Breast epithelium (tissue), 4 donors: Measurements from ENCODE around the gene PDE1C. TPM values are rescaled to one million over a fixed set of nuclear protein-coding genes. Genes with fewer than 3 reads are reported as not detected.
"Not testable (repeated sequence)": the region's sequence is repeated elsewhere in the genome, so short reads cannot be mapped to it uniquely, and the experiment has no call there.

Experiments used
- DNase-seq, 2 donors: peaks; one replicate each; pipeline ENCODE4 v3.0.0-alpha.2; 2019; ENCODE audit warnings: low spot score in 2 of 2
- H3K27ac ChIP-seq, 2 donors: fragments of 200-600 bp; sonication (generic) in 1 of 2; one replicate each; pipeline ENCODE4 v1.5.1; 2016 to 2019; ENCODE audit warnings: mild to moderate bottlenecking in 1 of 2
- H3K27me3 ChIP-seq, 2 donors: fragments of 200-600 bp; sonication (generic) in 1 of 2; one replicate each; pipeline versions ENCODE4 v1.5.1 to v1.6.0; 2017 to 2019; ENCODE audit warnings: control low read depth in 1 of 2, mild to moderate bottlenecking in 1 of 2
- H3K36me3 ChIP-seq: fragments of 200-600 bp; one replicate; pipeline ENCODE4 v1.5.1; 2019
- H3K4me1 ChIP-seq, 2 donors: fragments of 200-600 bp; sonication (generic); one replicate each; pipeline ENCODE4 v1.5.1; 2016 to 2019; ENCODE audit warnings: control low read depth in 1 of 2
- H3K4me3 ChIP-seq, 3 donors: fragments of 200-600 bp; sonication (generic); 1 replicate in 2 of 3; 2 replicates in 1 of 3; pipeline ENCODE4 v1.5.1; 2016 to 2019; ENCODE audit warnings: mild to moderate bottlenecking in 3 of 3, moderate library complexity in 2 of 3
- H3K9me3 ChIP-seq, 2 donors: fragments of 200-600 bp; sonication (generic) in 1 of 2; one replicate each; pipeline ENCODE4 v1.5.1; 2016 to 2019; ENCODE audit warnings: control low read depth in 1 of 2
- POLR2A ChIP-seq: fragments of 450-650 bp; IDR thresholded peaks from one replicate; pipeline ENCODE4 v1.6.1; 2016; ENCODE audit warnings: antibody characterized with exemption, mild to moderate bottlenecking, moderate library complexity
- POLR2AphosphoS5 ChIP-seq, 3 donors: sonication (generic); formaldehyde crosslinking; IDR thresholded peaks; one replicate each; pipeline ENCODE4 v1.6.1; 2017; ENCODE audit warnings: antibody characterized with exemption in 3 of 3
- intact Hi-C: fragments of 100-400 bp; cut with DNase I; formaldehyde crosslinking; loops from one replicate; pipeline ENCODE4 v1.15.1; 2023; ENCODE audit warnings: low total_unique reads
- total RNA-seq, 3 donors: library from RNA; depleted of rRNA; stranded (reverse); fragments of >200 nt; gene quantifications; one replicate each; pipeline ENCODE4 v1.1.0, GENCODE V29; 2016
- TF ChIP-seq, protein P1 (sequence below), 3 donors: fragments of 450-650 bp; IDR thresholded peaks; one replicate each; pipeline ENCODE4 v1.5.1; 2016 to 2017; ENCODE audit warnings: antibody characterized with exemption in 3 of 3, mild to moderate bottlenecking in 3 of 3, moderate library complexity in 3 of 3

PDE1C gene
- total RNA-seq, 3 donors from 2014 or later = 3.2 to 30.1 (median 18.7) TPM

GRCh38 chr7:32022966-32023365 lies 47.2 kb downstream of the PDE1C start:
- H3K4me1 ChIP-seq = no peaks in the 10 kb centered on the region
- no peak for DNase-seq
- TF ChIP-seq POLR2AphosphoS5 (IDR thresholded peaks at IDR 0.05) (no peak), POLR2A (no peak)
- TF ChIP-seq, protein P1, sequence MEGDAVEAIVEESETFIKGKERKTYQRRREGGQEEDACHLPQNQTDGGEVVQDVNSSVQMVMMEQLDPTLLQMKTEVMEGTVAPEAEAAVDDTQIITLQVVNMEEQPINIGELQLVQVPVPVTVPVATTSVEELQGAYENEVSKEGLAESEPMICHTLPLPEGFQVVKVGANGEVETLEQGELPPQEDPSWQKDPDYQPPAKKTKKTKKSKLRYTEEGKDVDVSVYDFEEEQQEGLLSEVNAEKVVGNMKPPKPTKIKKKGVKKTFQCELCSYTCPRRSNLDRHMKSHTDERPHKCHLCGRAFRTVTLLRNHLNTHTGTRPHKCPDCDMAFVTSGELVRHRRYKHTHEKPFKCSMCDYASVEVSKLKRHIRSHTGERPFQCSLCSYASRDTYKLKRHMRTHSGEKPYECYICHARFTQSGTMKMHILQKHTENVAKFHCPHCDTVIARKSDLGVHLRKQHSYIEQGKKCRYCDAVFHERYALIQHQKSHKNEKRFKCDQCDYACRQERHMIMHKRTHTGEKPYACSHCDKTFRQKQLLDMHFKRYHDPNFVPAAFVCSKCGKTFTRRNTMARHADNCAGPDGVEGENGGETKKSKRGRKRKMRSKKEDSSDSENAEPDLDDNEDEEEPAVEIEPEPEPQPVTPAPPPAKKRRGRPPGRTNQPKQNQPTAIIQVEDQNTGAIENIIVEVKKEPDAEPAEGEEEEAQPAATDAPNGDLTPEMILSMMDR (IDR thresholded peaks at IDR 0.05) = no peak
- no peaks in the 10 kb centered on the region for H3K36me3 ChIP-seq
- intact Hi-C loops = loop anchor here (2.0 kb wide), 1 partner anchor 26 kb away; no protein-coding TSS in a partner anchor
- no peaks in the 10 kb centered on the region for H3K9me3 ChIP-seq
- H3K27ac ChIP-seq = no peak overlapping the region
- H3K4me3 ChIP-seq = no peak overlapping the region
- no peaks in the 10 kb centered on the region for H3K27me3 ChIP-seq

DNA sequence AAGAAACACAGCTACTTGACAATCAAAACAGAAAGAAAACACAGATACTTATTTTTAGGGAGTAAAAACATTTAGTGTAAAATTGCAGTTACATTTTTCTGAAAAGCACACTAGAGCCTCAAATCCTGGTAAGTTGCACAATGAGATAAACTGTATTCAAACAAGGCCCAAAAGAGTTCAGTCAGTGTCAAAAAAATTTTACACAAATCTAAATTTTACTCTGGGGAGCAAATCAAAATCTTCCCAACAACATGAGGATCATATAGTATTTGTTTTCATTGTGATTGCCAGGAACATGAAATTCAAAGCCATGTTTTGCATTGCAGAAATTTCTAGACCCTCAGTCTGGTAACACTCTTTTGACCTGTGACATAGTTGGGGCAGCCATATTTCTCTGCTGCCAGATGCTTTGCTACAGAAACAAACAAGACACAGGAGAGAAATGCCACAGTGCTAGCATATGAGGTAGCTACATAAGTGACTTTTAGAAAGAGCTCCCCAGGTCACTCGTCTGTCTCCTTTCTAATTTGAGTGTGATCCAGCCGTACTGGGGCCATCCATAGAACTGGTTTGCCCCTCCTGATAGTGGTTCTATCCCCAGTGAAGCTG lies 49.6 kb downstream of the PDE1C start:
- DNase-seq = no peak
- no peak for TF ChIP-seq POLR2AphosphoS5 (IDR thresholded peaks at IDR 0.05)
- TF ChIP-seq POLR2A = no peak
- TF ChIP-seq, protein P1 (IDR thresholded peaks at IDR 0.05) = no peak
- intact Hi-C loops = no loop called here
- H3K36me3 ChIP-seq = no peaks in the 10 kb centered on the region
- no peaks in the 10 kb centered on the region for H3K9me3 ChIP-seq
- no peaks in the 10 kb centered on the region for H3K27me3 ChIP-seq
- H3K27ac ChIP-seq = no peak overlapping the region
- no peak overlapping the region for H3K4me3 ChIP-seq
- no peaks in the 10 kb centered on the region for H3K4me1 ChIP-seq

GRCh38 chr7:32018845-32019578 lies 51.2 kb downstream of the PDE1C start:
- TF ChIP-seq POLR2A (no peak), POLR2AphosphoS5 (IDR thresholded peaks at IDR 0.05) (no peak)
- TF ChIP-seq, protein P1 (IDR thresholded peaks at IDR 0.05) = no peak
- Histone ChIP-seq H3K9me3 (no peaks in the 10 kb centered on the region), H3K36me3 (no peaks in the 10 kb centered on the region), H3K27me3 (no peaks in the 10 kb centered on the region), H3K27ac (no peak overlapping the region), H3K4me3 (no peak overlapping the region), H3K4me1 (no peaks in the 10 kb centered on the region)
- DNase-seq = no peak
- intact Hi-C loops = loop anchor here (5.0 kb wide), 1 partner anchor 912 kb away; no protein-coding TSS in a partner anchor

DNA sequence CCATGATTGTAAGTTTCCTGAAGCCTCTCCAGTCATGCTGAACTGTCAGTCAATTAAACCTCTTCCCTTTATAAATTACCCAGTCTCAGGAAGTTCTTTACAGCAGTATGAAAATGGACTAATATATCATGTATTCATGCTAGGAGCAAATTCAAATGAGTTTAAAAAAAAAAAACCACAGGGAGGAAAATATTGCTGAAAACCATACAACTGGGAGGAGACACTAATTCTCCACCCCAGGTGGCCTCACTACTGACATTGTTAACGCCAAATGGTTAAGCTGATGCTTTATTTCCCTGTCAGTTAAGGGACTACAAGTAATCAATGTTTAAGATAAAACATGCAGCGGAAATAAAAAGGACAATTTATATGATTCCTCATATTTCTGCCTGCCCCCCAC lies 55.1 kb downstream of the PDE1C start:
- Histone ChIP-seq H3K4me3 (no peak overlapping the region), H3K9me3 (peaks cover 0 to 4% of the 10 kb centered on the region in 2 donors), H3K27me3 (no peaks in the 10 kb centered on the region), H3K27ac (no peak overlapping the region), H3K4me1 (no peaks in the 10 kb centered on the region), H3K36me3 (no peaks in the 10 kb centered on the region)
- no peak for DNase-seq
- intact Hi-C loops = loop anchor here (5.0 kb wide), 1 partner anchor 908 kb away; no protein-coding TSS in a partner anchor
- TF ChIP-seq POLR2A = no peak
- TF ChIP-seq, protein P1 (IDR thresholded peaks at IDR 0.05) = no peak
- no peak for TF ChIP-seq POLR2AphosphoS5 (IDR thresholded peaks at IDR 0.05)

GRCh38 chr7:32013471-32013870 lies 56.7 kb downstream of the PDE1C start:
- intact Hi-C loops = loop anchor here (2.0 kb wide), 1 partner anchor 67 kb away; no protein-coding TSS in a partner anchor
- not testable (repeated sequence) for DNase-seq, H3K4me1 ChIP-seq, H3K9me3 ChIP-seq, H3K27me3 ChIP-seq, H3K36me3 ChIP-seq, H3K27ac ChIP-seq, H3K4me3 ChIP-seq
